K562 treated with DMSO at 1 percent for 48 hours (cell line): Measurements from ENCODE around the gene OR2V2. TPM values are rescaled to one million over a fixed set of nuclear protein-coding genes. Genes with fewer than 3 reads are reported as not detected.

Experiments used
- total RNA-seq: library from RNA; unstranded; fragments of 300-600 nt; gene quantifications from 2 replicates; pipeline ENCODE4 v1.2.3, GENCODE V29; 2022; ENCODE audit warnings: low replicate concordance; ENCODE audit errors: extremely low read depth

OR2V2 gene
- total RNA-seq: not detected in 2 replicates

GRCh38 chr5:181146927-181147636 lies at the start of gene OR2V2:
Gene OR2V2 (plus strand): TSS chr5:181147586. CDS start chr5:181154943, 7,357 bp downstream.

GRCh38 chr5:181130832-181131496 lies 16.4 kb upstream of the OR2V2 start, which contains the start of gene OR2V1:
Gene OR2V1 (minus strand): TSS chr5:181131169. CDS start chr5:181125304, 5,865 bp downstream.

GRCh38 chr5:181204826-181205760 lies 57.7 kb downstream of the OR2V2 start, which contains the start of gene TRIM7:
Gene TRIM7 (minus strand): TSS chr5:181205196. CDS start chr5:181205110, 86 bp downstream.

Other genes with a start within 250 kb of the OR2V2 start
- gene BTNL8, start 248.4 kb upstream of the OR2V2 start, total RNA-seq: not detected in 2 replicates
- not detected in 2 replicates for gene BTNL3, start 158.7 kb upstream of the OR2V2 start, total RNA-seq
- not detected in 2 replicates for gene BTNL9, start 107.3 kb upstream of the OR2V2 start, total RNA-seq
- gene OR2V1, start 16.4 kb upstream of the OR2V2 start, total RNA-seq: not detected in 2 replicates
- not detected in 2 replicates for gene TRIM7, start 57.6 kb downstream of the OR2V2 start, total RNA-seq
- not detected in 2 replicates for gene TRIM41, start 75.7 kb downstream of the OR2V2 start, total RNA-seq
- gene RACK1, start 96.3 kb downstream of the OR2V2 start, total RNA-seq: 4,378 and 11,171 TPM in 2 replicates
- gene TRIM52, start 113.6 kb downstream of the OR2V2 start, total RNA-seq: not detected in 2 replicates
- not detected in 2 replicates for gene OR4F3, start 219.7 kb downstream of the OR2V2 start, total RNA-seq